CD4-positive, alpha-beta T cell treated with Interleukin-21 for 1 hour (primary cell): Measurements from ENCODE around the gene RIMS4.
"Not testable (repeated sequence)": the region's sequence is repeated elsewhere in the genome, so short reads cannot be mapped to it uniquely, and the experiment has no call there.

ENCODE experiments used
- DNase-seq: peaks from one replicate; pipeline ENCODE4 v3.0.0-alpha.2; 2020

RIMS4 gene

DNA sequence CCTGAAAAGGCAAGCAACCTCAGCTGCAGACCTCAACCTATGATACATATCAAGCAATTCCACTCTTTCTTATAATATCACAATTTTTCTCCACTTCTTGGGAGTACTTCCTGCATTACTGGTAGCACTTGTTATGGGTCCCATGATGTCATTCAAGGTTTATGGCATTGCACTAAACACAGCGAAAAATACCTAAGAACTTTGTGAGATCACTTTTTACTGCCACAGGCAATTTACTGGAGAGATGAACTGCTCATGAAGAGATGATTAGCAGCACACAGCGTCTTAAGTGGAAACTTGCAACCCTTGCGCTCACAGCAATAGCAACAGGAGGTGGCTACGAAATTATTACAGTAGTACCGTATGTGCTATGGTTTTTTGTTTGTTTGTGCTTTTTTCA lies 19.3 kb upstream of the RIMS4 start:
- no peak for DNase-seq

DNA sequence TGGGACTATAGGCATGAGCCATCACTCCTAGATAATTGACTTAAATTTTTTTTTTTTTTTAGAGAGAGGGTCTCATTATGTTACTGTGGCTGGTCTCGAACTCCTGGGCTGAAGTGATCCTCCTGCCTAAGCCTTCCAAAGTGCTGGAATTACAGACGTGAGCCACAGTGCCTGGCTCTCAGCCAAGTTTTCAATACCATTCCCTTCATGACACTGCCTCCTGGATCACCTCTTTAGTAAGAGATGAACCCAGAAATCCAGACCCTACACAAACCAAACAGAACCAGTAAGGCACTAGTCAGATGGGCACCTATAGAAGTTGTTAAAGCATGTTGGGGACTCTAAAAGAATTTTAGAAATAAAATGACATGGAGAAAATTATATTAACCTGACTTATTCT lies 18.3 kb upstream of the RIMS4 start:
- no peak for DNase-seq

DNA sequence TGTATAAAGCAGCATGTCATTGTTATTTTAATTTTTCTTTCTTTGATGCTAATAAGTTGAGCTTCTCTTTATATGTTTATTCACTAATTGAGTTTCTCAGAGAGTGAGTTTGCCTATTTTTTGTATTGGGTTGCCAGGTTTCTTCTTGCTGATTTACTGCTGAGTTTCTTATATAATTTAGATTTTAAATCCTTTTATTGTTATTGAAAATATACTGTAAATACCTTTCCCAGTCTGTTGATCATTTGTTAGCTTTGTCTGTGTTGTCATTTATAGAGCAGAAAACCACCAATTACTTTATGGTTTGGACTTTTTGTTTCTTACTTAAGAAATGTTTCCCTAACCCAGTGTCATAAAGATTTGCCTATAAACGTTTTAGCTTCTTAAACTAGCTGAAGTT lies 17.1 kb upstream of the RIMS4 start:
- no peak for DNase-seq

DNA sequence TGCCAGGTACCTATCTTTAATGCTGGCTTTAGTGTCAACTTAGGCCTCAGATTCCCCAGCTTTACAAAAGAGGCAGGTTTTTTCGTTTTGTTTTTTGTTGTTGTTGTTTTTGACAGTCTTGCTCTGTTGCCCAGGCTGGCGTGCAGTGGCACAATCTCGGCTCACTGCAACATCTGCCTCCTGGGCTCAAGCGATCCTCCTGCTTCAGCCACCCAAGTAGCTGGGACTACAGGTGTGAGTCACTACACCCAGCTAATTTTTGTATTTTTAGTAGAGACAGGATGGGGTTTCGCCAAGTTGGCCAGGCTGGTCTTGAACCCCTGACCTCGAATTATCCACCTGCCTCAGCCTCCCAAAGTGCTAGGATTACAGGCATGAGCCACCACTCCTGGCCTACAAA lies 11.2 kb upstream of the RIMS4 start:
- not testable (repeated sequence) for DNase-seq

DNA sequence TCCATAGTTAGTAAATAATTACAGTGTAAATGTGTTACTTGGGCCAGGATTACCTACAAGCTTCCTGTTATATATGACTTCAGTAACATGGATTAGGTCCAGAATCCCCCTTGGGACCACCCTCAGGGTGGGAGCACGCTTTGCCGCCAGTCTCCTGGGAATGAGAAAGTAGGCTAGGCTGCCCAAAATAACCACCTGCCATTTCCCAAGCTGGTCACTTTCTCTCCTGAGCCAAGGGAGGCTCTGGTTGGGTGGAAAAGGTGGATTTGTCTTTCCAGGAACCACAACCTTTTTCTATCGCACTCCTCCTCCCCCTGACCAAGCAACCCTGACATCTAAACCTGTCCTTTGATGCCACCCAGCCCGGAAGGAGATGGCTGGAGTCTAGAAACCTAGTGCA lies 9.6 kb upstream of the RIMS4 start:
- DNase-seq = no peak

DNA sequence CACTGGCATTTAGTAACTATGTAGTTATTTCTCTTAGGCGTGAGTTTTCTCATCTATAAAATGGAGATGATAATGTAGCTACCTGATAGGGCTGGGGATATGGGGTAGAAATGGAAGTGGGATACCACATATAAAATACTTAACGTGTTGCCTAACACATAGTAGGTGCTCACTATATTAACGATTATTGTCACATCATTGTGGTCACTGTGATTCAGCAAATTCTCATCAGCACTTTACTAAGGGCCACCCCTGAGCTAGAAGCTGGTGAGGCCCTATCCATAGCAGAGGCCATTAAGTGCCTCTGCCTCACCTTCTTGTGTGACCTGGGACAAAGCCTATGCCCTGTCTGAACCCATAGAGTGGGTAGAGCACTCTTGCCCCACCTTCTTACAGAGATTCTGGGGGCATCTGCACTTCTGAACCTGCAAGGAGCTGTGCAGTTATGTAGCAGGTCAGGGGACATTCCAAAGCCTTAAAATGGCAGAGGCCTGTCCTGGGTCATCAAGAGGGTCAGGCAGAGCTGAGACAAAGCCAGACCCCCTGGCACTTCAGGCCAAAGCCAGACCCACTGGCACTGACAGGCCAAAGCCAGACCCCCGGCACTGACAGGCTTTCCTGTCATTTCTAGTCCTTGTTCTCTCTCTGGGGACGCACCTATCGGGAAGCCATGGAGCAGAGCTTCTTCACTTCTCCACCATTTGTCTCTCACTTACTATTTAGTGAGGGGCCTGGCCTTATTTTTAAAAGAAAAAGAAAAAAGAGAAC lies 7.0 kb upstream of the RIMS4 start:
- no peak for DNase-seq

DNA sequence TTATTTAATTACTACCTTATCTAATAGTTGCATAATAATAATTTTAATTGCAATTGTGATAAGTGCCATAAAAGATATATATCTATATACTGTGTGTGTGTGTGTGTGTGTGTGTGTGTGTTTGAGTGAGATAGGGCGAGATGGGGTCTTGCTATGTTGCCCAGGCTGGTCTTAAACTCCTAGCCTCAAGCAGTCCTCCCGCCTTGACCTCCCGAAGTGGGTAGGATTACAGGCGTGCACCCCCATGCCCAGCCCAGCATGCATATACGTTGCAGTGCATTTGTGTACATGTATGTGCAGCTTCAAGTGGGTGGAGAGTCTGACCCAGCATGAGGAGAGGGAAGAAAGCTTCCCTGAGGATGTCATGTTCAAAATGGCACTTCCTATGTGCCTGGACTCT lies 4.6 kb upstream of the RIMS4 start:
- DNase-seq = no peak

DNA sequence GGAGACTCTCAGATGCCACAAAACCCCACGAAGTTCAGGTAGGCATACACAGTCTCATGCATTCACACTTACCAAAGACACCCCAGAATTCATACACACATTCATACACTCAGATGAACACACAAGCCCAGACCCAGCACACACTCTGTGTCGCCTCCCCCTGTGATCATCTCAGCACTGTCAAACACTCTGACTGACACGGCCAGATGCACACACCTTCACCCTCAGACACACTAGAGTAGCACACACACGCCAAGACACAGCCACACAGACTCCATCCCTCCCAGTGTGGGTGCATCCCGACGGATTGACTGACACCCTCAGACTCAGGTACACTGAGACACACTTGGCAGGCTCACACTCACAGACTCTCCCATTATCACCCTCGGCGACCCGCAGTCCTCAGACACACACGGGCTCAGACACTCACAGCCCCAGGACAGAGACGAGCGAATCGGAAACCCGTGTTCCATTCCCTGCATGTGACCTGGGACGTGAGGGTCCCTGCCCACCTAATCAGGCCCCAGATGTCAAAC lies 872 bp upstream of the RIMS4 start:
- no peak for DNase-seq

DNA sequence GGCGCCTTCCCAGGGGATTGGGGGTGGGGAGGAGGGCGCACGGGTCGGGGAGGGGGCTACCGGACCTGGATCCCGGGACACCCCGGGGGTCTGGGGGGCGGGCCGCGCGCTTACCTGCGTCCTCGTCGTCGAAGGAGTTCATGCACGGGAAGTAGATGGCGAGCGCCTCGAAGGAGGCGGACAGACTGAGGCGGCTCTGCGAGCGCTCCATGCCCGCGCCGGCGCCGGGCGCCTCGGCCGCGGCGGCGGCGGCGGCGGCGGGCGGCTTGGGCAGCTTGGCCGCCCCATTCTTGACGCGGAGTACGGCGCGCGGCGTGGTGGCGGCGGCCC lies 320 bp downstream of the RIMS4 start:
- no peak for DNase-seq

DNA sequence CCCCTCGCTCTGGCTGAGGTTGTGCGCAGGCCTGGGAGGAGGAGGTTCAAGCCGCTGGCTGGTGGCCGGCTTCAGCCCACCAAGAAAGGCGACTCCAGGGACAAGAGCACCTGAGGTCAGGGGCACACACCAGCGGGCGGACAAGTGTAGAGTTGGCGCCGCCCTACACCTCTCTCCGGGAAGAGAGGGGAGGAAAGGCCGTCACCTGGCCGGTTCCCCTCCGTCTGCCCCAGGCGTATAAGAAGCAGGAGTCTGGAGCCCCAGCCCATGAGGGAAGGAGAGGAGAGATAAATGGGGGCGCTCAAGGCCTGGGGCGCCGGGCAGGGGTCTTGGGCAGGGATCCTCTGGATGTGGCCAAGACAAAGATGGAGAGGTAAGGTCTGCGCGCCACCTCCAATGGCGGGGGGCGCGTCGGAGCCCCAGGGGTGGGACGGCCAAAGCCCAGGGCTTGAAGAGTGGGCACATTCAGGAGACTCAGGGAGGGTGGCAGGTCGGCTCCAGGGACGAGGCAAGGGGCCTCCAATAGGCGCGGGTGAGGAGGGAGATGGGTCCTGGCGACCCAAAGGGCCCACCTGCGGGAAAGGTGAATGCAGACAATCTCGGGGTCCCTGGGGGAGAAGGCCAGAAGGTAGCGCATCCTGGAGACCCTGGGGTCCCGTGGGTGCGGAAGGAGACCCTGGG lies 826 bp downstream of the RIMS4 start:
- no peak for DNase-seq

DNA sequence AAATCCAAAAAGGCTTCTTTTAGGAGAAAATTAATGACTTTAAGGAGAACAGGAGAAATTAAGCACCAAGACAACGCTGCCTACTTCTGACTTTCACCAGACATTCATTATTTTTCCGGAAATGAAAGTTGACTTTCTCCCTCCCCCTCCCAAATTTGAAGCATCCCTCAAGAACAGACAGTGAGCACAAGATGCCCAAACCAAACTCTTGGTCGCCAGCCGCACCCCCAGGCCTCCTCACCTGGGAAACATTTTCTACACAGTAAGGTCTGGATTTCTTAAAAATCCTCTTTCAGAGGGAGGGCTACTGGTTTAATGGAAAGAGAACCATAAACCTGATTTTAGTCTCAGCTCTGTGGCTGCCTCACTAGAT lies 2.7 kb downstream of the RIMS4 start:
- DNase-seq = no peak

DNA sequence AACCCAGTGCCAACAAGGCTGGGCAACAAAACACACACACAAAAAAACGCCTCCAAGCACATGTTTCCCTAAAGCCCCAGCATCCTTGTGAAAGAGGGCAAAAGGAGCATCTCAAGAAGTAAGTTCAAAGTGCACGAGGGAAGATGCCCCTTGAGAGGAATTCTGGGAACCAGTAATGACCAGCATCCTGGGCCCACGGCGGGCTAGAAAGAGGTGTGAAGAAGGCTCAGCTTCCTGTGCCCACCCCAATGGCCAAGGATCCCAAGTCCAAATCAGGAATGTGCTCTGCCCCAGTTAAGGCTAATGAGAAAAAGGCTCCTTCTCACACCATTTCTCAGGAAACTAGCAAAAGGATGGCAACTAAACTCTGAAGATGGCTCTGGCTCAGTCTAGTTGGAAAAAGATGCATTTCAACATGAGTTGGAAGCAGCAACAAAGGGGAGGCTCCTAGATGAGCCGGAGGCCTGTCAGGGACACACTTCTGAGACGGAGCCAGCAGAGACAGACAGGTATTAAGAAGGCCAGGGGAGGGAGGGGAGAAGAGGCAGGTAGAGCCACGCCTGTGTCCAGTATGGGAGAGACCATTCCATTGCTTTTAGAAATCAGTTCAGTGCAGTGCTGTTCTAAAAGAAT lies 3.2 kb downstream of the RIMS4 start:
- DNase-seq = no peak

DNA sequence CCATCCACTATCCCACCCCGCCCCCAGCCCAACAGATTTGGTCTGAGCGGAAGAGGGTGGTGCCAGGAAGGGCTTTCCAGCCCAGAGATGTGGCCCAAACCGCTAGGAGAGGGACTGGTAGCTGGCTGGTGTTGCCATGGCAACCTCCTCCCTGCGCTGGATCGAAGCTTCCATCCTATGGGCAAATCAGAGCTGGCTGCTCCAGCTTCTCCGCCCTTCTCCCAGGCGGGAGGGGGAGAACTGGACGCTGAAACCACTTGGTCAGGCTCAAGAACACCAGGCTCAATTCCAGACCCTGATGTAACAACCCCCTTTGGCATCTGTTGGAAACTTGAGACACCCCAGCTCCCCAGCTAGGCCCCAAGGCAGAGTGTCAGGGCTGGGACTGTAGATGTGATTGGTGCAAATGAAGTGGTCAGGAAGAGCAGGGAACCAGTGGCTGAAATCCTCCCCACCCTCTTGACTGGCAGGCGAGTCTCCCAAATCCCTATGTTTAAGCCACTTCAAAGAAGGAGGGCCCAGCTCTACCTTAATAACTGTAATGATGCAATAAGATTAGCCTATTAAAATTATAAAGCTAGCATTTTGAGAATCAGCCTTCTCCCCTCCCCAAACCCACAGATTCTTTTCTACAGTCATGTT lies 4.2 kb downstream of the RIMS4 start:
- DNase-seq = no peak

DNA sequence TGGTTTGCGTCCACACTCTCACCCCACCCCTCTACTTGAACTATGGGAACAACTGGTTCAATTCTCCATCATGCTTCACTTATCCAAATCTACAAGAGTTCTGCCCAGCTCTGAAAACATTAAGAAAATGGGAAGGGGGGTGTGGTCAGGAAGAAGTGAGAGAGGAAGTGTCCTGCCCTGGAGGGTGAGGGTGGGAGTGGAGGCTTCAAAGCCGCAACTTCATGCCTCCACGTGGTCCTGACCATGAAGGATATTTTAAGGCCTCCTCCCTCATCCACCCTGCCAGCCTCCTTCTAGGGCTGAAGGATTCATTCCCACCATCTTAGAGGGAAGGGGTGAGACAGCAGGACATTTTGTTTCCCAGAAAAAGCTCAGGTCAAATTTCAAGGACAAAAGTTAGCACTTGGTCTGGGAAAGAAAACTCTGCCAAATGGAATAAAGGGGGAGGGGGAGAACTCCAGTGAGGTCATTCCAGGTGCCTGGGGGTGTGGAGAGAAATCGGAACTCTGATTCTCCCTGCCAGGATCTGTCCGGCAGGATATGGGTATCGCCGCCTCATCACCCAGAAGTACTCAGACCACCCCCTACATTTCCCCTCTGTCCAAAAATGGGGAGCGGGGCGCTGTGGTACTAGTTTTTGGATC lies 4.9 kb downstream of the RIMS4 start:
- no peak for DNase-seq

DNA sequence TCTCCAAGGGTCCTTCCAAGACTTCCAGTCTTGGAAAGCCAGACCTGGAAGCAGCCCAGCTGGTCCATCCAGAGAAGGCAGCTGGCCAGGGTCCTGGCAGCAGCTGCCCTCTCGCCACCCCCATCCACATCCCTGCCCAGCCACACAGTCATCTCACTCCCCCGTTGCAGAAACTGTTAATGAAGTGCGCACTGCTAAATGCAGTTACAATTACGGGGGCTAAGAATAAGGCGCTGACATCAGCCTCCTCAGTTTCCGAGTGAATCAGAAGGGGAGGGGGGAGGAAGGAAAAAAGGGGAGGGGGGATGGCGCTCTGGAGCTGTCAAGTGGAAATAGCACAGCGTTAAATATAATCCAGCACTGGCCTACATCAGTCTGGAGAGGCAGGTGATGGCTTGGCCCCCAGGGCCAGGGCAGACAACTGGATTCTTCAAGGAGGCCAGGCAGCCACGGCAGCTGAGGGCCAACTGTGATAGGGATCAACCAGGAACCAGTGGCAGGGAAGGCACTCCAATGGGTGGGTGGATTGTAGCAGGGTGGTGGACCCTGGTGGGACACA lies 6.9 kb downstream of the RIMS4 start:
- DNase-seq = no peak

DNA sequence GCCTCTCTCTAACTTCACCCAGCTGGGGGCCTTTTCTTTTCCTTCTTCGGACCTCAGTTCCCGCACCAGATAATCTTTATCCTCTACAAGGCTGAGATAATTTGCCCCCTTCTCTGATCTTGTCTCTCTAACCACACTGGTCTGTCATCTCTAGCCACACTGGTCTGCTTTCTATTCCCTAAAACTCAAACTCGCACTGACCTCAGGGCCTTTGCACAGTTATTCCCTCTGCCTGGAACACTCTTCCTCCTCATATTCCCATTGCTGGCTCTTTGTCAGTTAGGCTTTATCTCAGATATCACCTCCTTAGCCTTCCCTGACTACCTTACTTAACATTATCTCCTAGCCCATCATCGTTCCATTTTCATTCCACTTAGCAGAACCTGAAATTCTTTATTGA lies 7.6 kb downstream of the RIMS4 start:
- no peak for DNase-seq

DNA sequence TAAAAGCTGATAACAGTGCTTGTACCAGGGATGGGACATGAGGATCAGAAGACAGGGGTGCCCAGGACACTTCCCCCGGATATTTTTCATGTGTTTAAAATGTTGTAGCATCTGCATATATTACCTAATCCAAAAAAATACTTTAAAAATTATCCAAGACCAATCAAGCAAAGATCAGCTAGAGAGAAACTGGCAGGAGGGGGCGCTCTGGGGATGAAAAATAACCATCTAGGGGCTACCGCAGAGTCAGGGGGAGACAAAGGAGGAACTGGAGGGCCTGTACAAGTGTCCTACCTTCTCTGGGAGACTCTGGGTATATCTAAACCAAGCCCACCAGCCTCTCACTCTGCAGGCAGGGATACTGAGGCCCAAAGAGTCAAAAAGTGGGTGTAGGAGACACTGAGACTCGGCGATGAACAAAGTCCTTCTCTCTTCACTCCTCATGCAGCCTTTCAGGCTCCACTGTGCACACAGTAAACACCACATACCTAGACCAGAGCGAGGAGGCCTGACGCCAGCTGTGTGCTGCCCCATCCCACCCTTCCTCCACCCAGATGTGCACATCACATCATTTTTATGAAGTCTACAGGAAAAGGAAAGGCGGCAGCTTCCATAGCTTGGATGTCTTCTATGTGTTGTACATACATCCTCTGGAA lies 9.8 kb downstream of the RIMS4 start:
- peak; percentile 1 for DNase-seq

DNA sequence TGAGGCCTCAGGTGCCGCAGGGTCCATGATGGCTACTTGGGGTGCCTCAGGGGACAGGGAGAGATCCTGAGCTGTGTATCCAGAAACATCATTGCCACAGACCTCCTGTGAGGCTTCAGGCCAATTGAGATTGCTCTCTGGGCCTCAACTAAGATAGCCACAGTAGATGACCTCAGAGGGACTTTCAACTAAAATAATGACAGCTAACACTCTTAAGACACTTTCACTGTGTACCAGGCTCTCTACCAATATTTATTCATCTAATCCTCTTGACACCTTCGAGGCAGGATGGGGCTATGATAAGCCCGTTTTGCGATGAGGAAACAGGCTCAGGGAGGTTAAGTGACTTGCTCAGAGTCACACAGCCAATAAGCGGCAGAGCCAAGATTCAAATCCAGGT lies 10.7 kb downstream of the RIMS4 start:
- DNase-seq = no peak

DNA sequence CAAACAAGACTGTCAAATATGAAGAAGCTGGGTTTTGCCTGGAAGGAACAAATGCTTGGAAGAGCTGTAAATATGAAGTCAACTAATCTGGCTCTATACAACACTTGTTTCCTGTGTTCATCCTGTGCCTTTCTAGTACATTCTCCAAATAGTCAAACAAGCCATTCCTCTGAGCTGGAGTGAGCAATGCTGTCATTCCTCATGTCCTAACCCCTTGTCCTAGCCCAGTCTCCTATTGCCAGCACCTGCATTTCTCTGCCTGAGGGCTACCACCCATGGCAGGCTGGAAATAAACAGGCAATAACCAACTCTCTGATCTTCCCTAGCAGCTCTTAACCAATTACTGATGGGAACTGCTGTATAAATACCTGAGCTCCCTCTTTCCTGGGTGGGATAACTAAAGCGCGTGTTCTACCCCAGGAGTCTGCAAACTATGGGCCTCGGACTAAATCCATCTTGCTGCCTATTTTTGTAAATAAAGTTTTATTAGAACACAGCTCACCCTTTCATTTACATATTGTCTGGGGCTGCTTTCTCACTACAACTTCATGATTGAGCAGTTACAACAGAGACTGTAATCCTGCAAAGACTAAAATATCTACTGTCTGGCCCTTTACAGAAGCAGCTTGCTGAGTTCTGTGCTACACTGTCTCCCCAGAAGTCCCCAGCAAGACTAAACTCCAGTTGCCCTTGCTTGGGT lies 13.4 kb downstream of the RIMS4 start:
- DNase-seq = no peak

DNA sequence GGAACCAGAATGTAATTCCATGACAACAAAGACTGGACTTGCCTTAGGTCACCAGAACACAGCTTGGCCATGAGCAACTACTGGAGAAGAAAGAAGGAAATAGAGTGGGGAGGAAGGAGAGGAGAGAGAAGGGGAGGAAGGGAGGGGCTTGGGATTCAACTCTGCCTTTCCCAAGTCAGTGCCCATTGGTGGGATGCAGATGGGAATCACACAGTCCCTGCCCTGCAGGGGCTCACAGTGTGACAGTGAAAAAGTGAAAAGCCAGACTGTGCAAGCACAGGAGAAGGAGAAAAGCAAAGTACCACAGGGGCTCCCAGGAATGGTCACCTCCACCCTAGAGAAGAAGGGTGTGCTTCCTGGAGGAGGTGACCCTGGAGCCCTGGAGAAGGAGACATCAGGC lies 14.0 kb downstream of the RIMS4 start:
- DNase-seq = no peak

DNA sequence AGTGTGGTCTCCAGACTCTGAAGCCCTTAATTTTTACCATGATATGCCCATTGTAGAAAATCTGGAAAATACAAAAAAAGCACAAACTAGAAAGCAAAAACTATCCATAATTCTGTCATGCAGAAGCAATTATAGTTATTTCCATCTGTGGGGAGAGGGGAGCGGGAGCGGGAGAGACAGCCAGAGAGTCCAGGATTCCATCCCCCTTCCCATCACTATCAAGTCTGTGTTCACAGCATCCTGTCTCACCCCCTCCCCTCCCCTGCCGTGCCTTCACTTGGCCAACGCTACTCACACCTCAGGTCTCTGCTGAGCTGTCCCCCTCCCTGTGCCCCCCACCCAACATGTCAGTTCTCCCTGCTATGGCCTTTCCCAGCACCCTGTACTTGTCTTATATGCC lies 14.5 kb downstream of the RIMS4 start:
- DNase-seq = no peak

DNA sequence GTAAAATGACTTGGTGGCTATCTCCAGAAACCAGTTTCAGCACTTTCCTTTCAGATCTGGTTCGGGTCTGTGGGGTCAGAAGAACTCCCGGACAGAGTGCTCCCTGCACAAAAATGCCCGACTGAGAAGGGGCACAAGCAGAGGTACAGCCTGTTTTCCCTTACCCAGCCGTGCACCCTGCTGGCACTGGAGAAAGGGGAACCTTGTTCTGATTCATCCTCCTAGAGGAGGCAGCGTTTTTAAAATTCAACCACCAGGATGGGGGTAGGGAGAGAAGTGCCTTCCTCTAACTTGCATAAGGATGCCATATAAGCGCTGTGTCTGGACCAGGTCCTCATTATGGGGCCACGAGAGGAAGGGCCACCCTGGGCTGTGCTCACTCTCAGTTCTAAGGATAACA lies 17.6 kb downstream of the RIMS4 start:
- DNase-seq = no peak
